Measurements from ENCODE around the gene GSE1. TPM values are rescaled to one million over a fixed set of nuclear protein-coding genes. Genes with fewer than 3 reads are reported as not detected.

GSE1 gene
- total and polyA plus RNA-seq, 9 of the 15 experiments (the other 6 are each of a cell fraction or from before 2014, with no cell fraction given) = 12.2 to 244 (median 57.9) TPM

- no peak overlapping the region for H2AFZ ChIP-seq (ENCODE audit: low read depth, low read length)
- 2% methylated on average over 13 of the region's 13 CpGs for WGBS (ENCODE audit: insufficient coverage, low coverage, missing lambda C conversion rate)
- H3K4me1 ChIP-seq (replicated peaks in 1 of 2; ENCODE audit: control insufficient read depth in 2 of 2, insufficient read depth in 2 of 2, low read length in 2 of 2) = peaks cover 93 to 98% of the 10 kb centered on the region in 2 experiments
- peaks cover 65% of the 10 kb centered on the region for H3K36me3 ChIP-seq (ENCODE audit: control insufficient read depth, insufficient read depth, low read length)
- peaks cover 100% of the 10 kb centered on the region for H3K79me2 ChIP-seq (ENCODE audit: control insufficient read depth, insufficient read depth, low read length)
- H4K20me1 ChIP-seq (replicated peaks; ENCODE audit: control insufficient read depth, insufficient read depth, low read length) = peaks cover 71% of the 10 kb centered on the region
- no peaks in the 10 kb centered on the region for H3K9me3 ChIP-seq (replicated peaks; ENCODE audit: control insufficient read depth, insufficient read depth, low read depth, low read length)
- in situ Hi-C loops (cut with MboI) (no loop called here), intact Hi-C loops (cut with micrococcal nuclease) (loop anchor here (2.0 to 10.0 kb wide), 2 partner anchors 15 to 145 kb away; no protein-coding TSS in a partner anchor)
- H3K27ac ChIP-seq (ENCODE audit: extremely low read depth, low read depth, low read length) = peak overlapping the region; percentile 97
- ATAC-seq (peak; percentile 1), FAIRE-seq (no peak), DNase-seq (ENCODE audit: extremely low read depth in 1 of 4, low spot score in 3 of 4) (peak in 1 of 4 experiments; percentile 54)
- peak overlapping the region; percentile 89 for H3K4me2 ChIP-seq (ENCODE audit: insufficient read depth, low read length)
- BruUV-seq (replicated peaks) = TSS peak; percentile 45
- H3K4me3 ChIP-seq = peak overlapping the region; percentile 40
- no peaks in the 10 kb centered on the region; a peak in 1 of 5 replicates for H3K27me3 ChIP-seq (ENCODE audit: control insufficient read depth in 2 of 2, insufficient read depth in 2 of 2, low read length in 2 of 2)
- ChIA-PET POLR2A (interaction anchor here (0.5 to 6.1 kb wide), 13 partner anchors 10 to 230 kb away, joined by 3 to 57 read pairs (median 5); partner anchors contain the start of gene GSE1), CTCF (ENCODE audit: low intra/inter-chr PET ratio) (interaction anchor here (0.9 kb wide), 1 partner anchor 267 kb away, joined by 3 read pairs; no protein-coding TSS in a partner anchor)
- H3K9ac ChIP-seq (ENCODE audit: insufficient read depth in 1 of 2, low read depth in 2 of 2, low read length in 2 of 2) = peak overlapping the region; percentile 76 to 90
- peaks cover 14% of the 10 kb centered on the region for H3K9me1 ChIP-seq (ENCODE audit: control insufficient read depth, insufficient read depth, low read length)
- 0 out of 2 replicates have a peak, but pooled peaks have one; percentile 42 for TF ChIP-seq ZSCAN32 (CRISPR knock-in tag; IDR thresholded peaks at IDR 0.05)
- TF ChIP-seq TEAD1 (CRISPR knock-in tag; IDR thresholded peaks at IDR 0.05) = peak in 1 of 2 experiments; percentile 64; a peak in 1 of 4 replicates
- TF ChIP-seq ZNF584 (CRISPR knock-in tag; IDR thresholded peaks at IDR 0.05; ENCODE audit: low read depth) = no peak
- TF ChIP-seq ZNF239 (CRISPR knock-in tag; IDR thresholded peaks at IDR 0.05) = no peak
- TF ChIP-seq ZNF518B (CRISPR knock-in tag; IDR thresholded peaks at IDR 0.05) = no peak
- TF ChIP-seq FOXA3 (CRISPR knock-in tag; conservative IDR thresholded peaks at IDR 0.05 in 1 of 2, IDR thresholded peaks at IDR 0.05 in 1 of 2) = no peak
- TF ChIP-seq HNRNPK (IDR thresholded peaks at IDR 0.05; ENCODE audit: low read depth, low read length, poor library complexity, severe bottlenecking) = no peak
- TF ChIP-seq POLR2A (conservative IDR thresholded peaks at IDR 0.05) = no peak
- TF ChIP-seq, protein P1, sequence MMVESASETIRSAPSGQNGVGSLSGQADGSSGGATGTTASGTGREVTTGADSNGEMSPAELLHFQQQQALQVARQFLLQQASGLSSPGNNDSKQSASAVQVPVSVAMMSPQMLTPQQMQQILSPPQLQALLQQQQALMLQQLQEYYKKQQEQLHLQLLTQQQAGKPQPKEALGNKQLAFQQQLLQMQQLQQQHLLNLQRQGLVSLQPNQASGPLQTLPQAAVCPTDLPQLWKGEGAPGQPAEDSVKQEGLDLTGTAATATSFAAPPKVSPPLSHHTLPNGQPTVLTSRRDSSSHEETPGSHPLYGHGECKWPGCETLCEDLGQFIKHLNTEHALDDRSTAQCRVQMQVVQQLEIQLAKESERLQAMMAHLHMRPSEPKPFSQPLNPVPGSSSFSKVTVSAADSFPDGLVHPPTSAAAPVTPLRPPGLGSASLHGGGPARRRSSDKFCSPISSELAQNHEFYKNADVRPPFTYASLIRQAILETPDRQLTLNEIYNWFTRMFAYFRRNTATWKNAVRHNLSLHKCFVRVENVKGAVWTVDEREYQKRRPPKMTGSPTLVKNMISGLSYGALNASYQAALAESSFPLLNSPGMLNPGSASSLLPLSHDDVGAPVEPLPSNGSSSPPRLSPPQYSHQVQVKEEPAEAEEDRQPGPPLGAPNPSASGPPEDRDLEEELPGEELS (CRISPR knock-in tag; IDR thresholded peaks at IDR 0.05; ENCODE audit: borderline replicate concordance) = no peak
- TF ChIP-seq, protein P2, sequence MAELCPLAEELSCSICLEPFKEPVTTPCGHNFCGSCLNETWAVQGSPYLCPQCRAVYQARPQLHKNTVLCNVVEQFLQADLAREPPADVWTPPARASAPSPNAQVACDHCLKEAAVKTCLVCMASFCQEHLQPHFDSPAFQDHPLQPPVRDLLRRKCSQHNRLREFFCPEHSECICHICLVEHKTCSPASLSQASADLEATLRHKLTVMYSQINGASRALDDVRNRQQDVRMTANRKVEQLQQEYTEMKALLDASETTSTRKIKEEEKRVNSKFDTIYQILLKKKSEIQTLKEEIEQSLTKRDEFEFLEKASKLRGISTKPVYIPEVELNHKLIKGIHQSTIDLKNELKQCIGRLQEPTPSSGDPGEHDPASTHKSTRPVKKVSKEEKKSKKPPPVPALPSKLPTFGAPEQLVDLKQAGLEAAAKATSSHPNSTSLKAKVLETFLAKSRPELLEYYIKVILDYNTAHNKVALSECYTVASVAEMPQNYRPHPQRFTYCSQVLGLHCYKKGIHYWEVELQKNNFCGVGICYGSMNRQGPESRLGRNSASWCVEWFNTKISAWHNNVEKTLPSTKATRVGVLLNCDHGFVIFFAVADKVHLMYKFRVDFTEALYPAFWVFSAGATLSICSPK (IDR thresholded peaks at IDR 0.05; ENCODE audit: borderline replicate concordance) = no peak
- TF ChIP-seq ZNF253 (CRISPR knock-in tag; conservative IDR thresholded peaks at IDR 0.05) = no peak
- TF ChIP-seq, protein P3, sequence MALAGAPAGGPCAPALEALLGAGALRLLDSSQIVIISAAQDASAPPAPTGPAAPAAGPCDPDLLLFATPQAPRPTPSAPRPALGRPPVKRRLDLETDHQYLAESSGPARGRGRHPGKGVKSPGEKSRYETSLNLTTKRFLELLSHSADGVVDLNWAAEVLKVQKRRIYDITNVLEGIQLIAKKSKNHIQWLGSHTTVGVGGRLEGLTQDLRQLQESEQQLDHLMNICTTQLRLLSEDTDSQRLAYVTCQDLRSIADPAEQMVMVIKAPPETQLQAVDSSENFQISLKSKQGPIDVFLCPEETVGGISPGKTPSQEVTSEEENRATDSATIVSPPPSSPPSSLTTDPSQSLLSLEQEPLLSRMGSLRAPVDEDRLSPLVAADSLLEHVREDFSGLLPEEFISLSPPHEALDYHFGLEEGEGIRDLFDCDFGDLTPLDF (CRISPR knock-in tag; IDR thresholded peaks at IDR 0.05) = 0 out of 2 replicates have a peak, but pooled peaks have one; percentile 64
Measured at GRCh38 chr16:85570213-85570734, 42.8 kb upstream of the GSE1 start.
